D721Med (cell line): ENCODE measurements around the gene GALR2.

Experiments
- DNase-seq: peaks from one replicate; pipeline ENCODE4 v3.0.0; 2011; ENCODE audit warnings: low spot score; ENCODE audit not compliant: insufficient read length
- FAIRE-seq: peaks from 2 replicates; lab custom pipeline; 2011; peaks lifted over from hg19 to GRCh38; lab: Jason Lieb, UNC
- TF ChIP-seq, protein P1 (sequence below): IDR thresholded peaks from 2 replicates; pipeline ENCODE4 v1.5.1; 2012; ENCODE audit warnings: mild to moderate bottlenecking, control low read depth; ENCODE audit not compliant: insufficient read depth; ENCODE audit errors: missing control alignments

The GALR2 gene

DNA sequence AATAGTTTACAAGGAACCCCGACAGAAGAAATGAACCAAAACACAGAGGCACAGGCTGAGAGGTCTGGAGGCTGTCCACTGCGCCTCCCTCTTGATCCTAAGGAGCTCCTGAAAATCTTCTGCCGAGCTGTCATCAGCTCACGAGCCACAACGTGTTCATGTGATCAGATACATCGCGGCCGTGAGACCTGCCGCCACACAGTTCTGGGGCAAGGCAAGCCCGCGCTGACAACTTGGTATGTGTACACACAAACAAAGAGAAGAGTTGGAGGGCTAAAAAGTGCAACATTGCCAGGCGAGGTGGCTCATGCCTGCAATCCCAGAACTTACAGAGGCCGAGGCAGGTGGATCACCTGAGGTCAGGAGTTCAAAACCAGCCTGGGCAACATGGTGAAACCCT, 21.4 kb downstream of the GALR2 start:
- TF ChIP-seq, protein P1, sequence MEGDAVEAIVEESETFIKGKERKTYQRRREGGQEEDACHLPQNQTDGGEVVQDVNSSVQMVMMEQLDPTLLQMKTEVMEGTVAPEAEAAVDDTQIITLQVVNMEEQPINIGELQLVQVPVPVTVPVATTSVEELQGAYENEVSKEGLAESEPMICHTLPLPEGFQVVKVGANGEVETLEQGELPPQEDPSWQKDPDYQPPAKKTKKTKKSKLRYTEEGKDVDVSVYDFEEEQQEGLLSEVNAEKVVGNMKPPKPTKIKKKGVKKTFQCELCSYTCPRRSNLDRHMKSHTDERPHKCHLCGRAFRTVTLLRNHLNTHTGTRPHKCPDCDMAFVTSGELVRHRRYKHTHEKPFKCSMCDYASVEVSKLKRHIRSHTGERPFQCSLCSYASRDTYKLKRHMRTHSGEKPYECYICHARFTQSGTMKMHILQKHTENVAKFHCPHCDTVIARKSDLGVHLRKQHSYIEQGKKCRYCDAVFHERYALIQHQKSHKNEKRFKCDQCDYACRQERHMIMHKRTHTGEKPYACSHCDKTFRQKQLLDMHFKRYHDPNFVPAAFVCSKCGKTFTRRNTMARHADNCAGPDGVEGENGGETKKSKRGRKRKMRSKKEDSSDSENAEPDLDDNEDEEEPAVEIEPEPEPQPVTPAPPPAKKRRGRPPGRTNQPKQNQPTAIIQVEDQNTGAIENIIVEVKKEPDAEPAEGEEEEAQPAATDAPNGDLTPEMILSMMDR: no peak
- FAIRE-seq (no peak), DNase-seq (no peak)

DNA sequence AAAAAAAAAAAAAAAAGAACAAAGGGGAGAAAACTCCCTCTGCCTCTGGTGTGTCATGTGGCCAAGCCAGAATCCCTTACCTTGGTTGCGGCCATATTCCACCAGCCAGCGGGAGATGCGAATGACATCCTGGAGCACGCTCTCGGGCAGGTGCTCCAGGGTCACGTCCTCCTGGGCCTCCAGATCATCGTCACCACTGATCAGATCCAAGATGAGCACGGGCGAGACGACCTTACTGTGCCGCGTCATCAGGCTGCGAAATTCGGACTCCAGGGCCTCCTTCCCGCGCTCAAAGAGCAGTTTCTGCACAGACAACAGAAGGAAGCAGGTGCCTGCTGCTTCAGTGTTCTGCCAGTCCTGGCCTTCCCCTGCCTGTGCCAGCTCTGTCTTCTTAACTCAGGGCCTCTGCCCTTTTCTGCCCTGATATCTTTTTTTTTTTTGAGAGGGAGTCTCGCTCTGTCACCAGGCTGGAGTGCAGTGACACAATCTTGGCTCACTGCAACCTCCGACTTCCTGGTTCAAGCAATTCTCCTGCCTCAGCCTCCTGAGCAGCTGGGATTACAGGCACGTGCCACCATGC, 23.2 kb downstream of the GALR2 start:
- no peak for FAIRE-seq
- TF ChIP-seq, protein P1: no peak
- DNase-seq: peak; percentile 2

- DNase-seq (no peak), FAIRE-seq (no peak)
- TF ChIP-seq, protein P1: no peak
Measured at GRCh38 chr17:76102944-76103273, 28.3 kb downstream of the GALR2 start.

DNA sequence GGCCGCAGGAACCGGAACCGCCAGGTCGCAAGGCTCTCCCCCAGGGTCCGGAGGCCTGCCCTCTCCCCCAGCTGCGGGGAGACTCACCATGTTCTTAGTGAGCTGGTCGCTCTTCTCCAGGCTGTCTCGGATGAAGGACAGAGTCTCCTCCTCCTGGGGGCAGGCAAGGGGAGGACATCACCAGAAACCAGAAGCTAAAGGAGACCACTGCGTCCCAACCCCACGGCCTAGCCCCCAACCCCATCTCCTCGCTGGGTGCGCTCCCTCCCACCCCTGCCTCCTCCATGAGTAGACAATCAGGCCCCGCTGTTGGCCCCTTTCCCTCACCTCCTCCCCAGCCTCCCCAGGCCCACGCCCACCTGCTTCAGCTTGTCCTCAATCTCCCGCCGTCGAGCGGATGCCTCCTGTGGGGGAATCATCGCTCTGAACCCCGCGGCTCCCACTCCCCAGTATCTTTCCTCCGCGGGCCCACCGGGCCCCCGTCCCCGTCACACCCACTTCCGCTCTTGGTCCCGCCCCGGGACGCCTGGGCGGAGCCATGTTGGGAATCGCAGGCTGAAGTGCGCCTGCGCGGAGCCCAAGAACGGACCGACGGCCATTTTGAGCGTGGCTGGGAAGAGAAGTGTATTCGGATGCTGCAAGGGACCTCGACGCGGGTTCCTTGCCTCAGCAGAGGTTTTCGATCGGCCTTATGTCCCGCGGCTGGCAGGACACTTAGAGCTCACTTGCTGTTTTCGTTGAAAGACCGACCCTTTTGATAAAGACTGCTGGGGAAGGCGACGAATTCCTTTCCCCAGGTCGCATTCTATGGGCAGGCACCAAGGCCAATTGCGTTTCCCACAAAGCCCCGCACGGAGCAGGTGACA, 28.9 kb downstream of the GALR2 start, which contains the start of gene EXOC7:
Gene EXOC7 (minus strand): TSS at position 514 of the 866 bp plus-strand sequence. CDS start 95 bp downstream, at position 419.
- FAIRE-seq (no peak), DNase-seq (peak; percentile 88)
- TF ChIP-seq, protein P1: no peak

DNA sequence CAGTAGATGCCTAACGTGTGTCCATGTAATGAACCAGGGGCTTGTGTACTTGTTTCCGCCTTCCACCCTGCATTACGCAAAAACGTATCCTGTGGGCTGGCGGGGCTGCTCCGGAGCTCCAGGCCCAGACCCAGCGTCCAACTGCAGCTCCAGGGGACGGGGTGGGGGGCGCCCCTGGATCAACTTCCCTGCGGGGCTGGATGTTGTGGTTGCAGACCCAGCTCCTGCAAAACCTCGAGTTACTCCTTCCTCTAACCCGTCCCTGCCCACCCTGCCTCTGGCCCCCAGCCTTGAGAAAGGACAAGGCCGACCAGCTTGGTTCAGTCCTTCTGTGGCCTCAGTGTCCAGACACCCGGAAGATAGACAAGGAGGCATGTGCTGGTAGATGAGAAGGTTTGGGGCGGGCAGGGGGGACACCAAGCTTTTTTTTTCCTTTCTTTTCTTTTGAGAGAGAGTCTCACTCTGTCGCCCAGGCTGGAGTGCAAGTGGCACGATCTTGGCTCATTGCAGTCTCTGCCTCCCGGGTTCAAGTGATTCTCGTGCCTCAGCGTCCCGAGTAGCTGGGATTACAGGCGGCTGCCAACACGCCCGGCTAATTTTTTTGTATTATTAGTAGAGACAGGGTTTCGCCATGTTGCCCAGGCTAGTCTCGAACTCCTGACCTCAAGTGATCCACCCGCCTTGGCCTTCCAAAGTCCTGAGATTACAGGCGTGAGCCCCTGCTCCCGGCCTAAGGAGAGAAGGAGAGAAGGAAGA, 29.7 kb downstream of the GALR2 start:
- TF ChIP-seq, protein P1: no peak
- DNase-seq (no peak), FAIRE-seq (no peak)

GRCh38 chr17:76104896-76105231, 30.3 kb downstream of the GALR2 start:
- DNase-seq (no peak), FAIRE-seq (no peak)
- TF ChIP-seq, protein P1: no peak
